ENCODE results near the gene SLC25A26.
"Not testable (repeated sequence)": the region's sequence is repeated elsewhere in the genome, so short reads cannot be mapped to it uniquely, and the experiment has no call there.

SLC25A26 gene

GRCh38 chr3:66410976-66411375, 190.2 kb downstream of the SLC25A26 start:
- DNase-seq (ENCODE audit: low spot score): no peak

GRCh38 chr3:66411474-66411873, 190.7 kb downstream of the SLC25A26 start:
- DNase-seq (ENCODE audit: low spot score): no peak

- no peak for DNase-seq (ENCODE audit: low spot score)
Measured at GRCh38 chr3:66411961-66412887, 191.4 kb downstream of the SLC25A26 start.

- peak; percentile 94 for DNase-seq (ENCODE audit: low spot score)
Measured at GRCh38 chr3:66413151-66413751, 192.4 kb downstream of the SLC25A26 start.

- DNase-seq (ENCODE audit: low spot score): no peak
Measured at GRCh38 chr3:66414846-66415245, 194.0 kb downstream of the SLC25A26 start.

- no peak for DNase-seq (ENCODE audit: low spot score)
Measured at GRCh38 chr3:66415867-66416428, 195.1 kb downstream of the SLC25A26 start.

- no peak for DNase-seq (ENCODE audit: low spot score)
Measured at GRCh38 chr3:66416556-66417304, 195.9 kb downstream of the SLC25A26 start.

GRCh38 chr3:66418475-66418931, 197.7 kb downstream of the SLC25A26 start:
- DNase-seq (ENCODE audit: low spot score): no peak

- DNase-seq (ENCODE audit: low spot score): no peak
Measured at GRCh38 chr3:66419036-66419435, 198.2 kb downstream of the SLC25A26 start.

GRCh38 chr3:66421144-66421543, 200.3 kb downstream of the SLC25A26 start:
- DNase-seq (ENCODE audit: low spot score): not testable (repeated sequence)

- not testable (repeated sequence) for DNase-seq (ENCODE audit: low spot score)
Measured at GRCh38 chr3:66421893-66422292, 201.1 kb downstream of the SLC25A26 start.

- peak; percentile 64 for DNase-seq (ENCODE audit: low spot score)
Measured at GRCh38 chr3:66423791-66424190, 203.0 kb downstream of the SLC25A26 start.

GRCh38 chr3:66425032-66425431, 204.2 kb downstream of the SLC25A26 start:
- DNase-seq (ENCODE audit: low spot score): no peak

GRCh38 chr3:66425576-66426114, 204.8 kb downstream of the SLC25A26 start:
- no peak for DNase-seq (ENCODE audit: low spot score)

- DNase-seq (ENCODE audit: low spot score): no peak
Measured at GRCh38 chr3:66426135-66426534, 205.3 kb downstream of the SLC25A26 start.

- no peak for DNase-seq (ENCODE audit: low spot score)
Measured at GRCh38 chr3:66427352-66427751, 206.6 kb downstream of the SLC25A26 start.

- DNase-seq (ENCODE audit: low spot score): no peak
Measured at GRCh38 chr3:66427951-66428474, 207.2 kb downstream of the SLC25A26 start.

Measured in hepatic stellate cell (primary cell).